Mucosa of descending colon (tissue), 3 donors: Measurements from ENCODE around the gene ATN1. TPM values are rescaled to one million over a fixed set of nuclear protein-coding genes. Genes with fewer than 3 reads are reported as not detected.

ENCODE experiments used
- ATAC-seq: fragments of 200-7000 bp; cut with Tn5 transposase; one replicate; pipeline ENCODE4 v1.9.1; 2020; ENCODE audit warnings: mild to moderate bottlenecking, moderate library complexity
- DNase-seq, 3 donors: peaks; one replicate each; pipeline ENCODE4 v3.0.0-alpha.2; 2020
- H3K36me3 ChIP-seq: fragments of 200-600 bp; one replicate; pipeline ENCODE4 v1.8.0; 2021; ENCODE audit warnings: low read depth, mild to moderate bottlenecking
- H3K4me1 ChIP-seq: fragments of 200-600 bp; one replicate; pipeline ENCODE4 v1.8.0; 2021; ENCODE audit warnings: low read depth, mild to moderate bottlenecking
- H3K4me3 ChIP-seq: fragments of 200-600 bp; one replicate; pipeline ENCODE4 v1.8.0; 2021; ENCODE audit warnings: mild to moderate bottlenecking
- H3K9me3 ChIP-seq: fragments of 200-600 bp; one replicate; pipeline ENCODE4 v1.8.0; 2021; ENCODE audit warnings: mild to moderate bottlenecking
- CTCF ChIP-seq: fragments of 200-600 bp; IDR thresholded peaks from one replicate; pipeline ENCODE4 v1.8.0; 2022; ENCODE audit warnings: antibody characterized with exemption, mild to moderate bottlenecking
- intact Hi-C, 2 donors: fragments of 100-400 bp; cut with DNase I in 1 of 2; cut with micrococcal nuclease in 1 of 2; formaldehyde crosslinking; loops; one replicate each; pipeline versions ENCODE4 v1.11.0 to v1.11.1; 2022; cut with DNase I, micrococcal nuclease
- total RNA-seq, 3 donors: library from RNA; stranded (reverse); fragmentation: NEBNext Ultra II Directional in 2 of 3; extraction: Animal tissue kit (Norgen Biotek cat#: 25700) in 2 of 3; gene quantifications; one replicate each; pipeline versions ENCODE4 v1.2.1 to v1.2.4, GENCODE V29; 2021 to 2023
- donor health status: DM: no; HTN: no; CAD: no; lungs with moderate emphysema.
- donor health status: DM: no; HTN: no; CAD: no.
- donor health status: DM: no; HTN: yes; CAD: no.

The ATN1 gene
- total RNA-seq, 3 donors from 2014 or later: 68.5 to 208 (median 82.4) TPM

DNA sequence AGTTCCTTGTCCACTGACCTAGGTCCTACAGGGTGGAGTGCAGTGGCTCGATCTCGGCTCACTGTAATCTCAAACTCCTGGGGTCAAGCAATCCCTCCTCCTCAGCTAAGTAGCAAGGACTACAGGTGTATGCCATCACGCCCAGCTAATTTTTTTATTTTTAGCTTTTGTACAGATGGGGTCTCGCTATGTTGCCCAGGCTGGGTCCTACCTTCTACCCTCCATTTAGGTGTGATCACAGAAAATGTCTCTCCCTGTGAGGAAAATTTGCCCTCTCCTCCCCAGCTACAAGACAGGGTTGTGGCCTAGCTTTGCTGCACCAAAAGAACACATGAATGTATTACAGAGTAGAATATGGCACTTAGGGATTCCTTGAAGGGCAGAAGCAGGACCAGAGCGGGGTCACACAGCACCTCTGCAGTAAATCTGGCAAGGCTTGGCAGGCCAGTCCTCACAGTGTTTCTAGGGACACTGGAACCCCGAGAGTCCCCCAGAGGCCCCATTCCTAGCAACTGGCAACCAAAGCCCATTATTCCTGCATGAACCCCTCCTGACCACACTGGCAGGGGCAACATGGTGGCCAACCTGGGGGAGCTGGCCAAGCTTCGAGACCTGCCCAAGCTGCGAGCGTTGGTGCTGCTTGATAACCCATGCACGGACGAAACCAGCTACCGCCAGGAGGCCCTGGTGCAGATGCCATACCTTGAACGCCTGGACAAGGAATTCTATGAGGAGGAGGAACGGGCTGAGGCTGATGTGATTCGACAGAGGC is 15.4 kb upstream of the ATN1 start:
- ATAC-seq: no peak
- peak in 1 of 3 donors; percentile 36 for DNase-seq
- no peak for TF ChIP-seq CTCF
- no peak overlapping the region for H3K4me3 ChIP-seq
- peaks cover 16% of the 10 kb centered on the region for H3K4me1 ChIP-seq
- H3K9me3 ChIP-seq: no peaks in the 10 kb centered on the region
- H3K36me3 ChIP-seq: no peaks in the 10 kb centered on the region
- intact Hi-C loops: loop anchor here in 1 of 2 donors (10.0 kb wide), 1 partner anchor 182 kb away; the partner anchor contains the start of gene C1R

DNA sequence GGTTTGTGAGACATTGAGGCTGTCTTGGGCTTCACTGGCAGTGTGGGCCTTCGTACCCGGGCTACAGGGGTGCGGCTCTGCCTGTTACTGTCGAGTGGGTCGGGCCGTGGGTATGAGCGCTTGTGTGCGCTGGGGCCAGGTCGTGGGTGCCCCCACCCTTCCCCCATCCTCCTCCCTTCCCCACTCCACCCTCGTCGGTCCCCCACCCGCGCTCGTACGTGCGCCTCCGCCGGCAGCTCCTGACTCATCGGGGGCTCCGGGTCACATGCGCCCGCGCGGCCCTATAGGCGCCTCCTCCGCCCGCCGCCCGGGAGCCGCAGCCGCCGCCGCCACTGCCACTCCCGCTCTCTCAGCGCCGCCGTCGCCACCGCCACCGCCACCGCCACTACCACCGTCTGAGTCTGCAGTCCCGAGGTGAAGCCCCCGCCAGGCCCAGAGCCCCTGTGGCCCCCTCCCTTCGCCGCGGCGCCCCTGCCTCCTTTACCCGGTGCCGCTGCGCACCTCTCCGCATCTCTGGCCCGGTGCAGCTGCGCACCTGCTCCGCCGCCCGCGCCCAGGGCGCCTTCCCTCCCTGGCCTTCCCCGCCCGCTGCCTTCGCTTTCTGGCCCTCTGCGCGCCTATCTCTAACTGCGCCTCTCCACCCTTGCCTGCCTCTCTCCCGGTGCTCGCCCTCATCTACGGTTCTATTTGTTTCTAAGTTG is 13.4 kb upstream of the ATN1 start, which contains the start of gene ENO2:
Gene ENO2 (plus strand): TSS at position 335 of the 701 bp plus-strand sequence. CDS start 1,253 bp downstream, outside the sequence.
- H3K36me3 ChIP-seq: no peaks in the 10 kb centered on the region
- H3K9me3 ChIP-seq: no peaks in the 10 kb centered on the region
- DNase-seq (peak; percentile 63 to 87 (median 78)), ATAC-seq (peak; percentile 89)
- intact Hi-C loops: loop anchor here in 1 of 2 donors (10.0 kb wide), 1 partner anchor 180 kb away; the partner anchor contains the start of gene C1R
- peaks cover 16% of the 10 kb centered on the region for H3K4me1 ChIP-seq
- peak within 1 kb of the TSS; percentile 19 for H3K4me3 ChIP-seq
- TF ChIP-seq CTCF: no peak

DNA sequence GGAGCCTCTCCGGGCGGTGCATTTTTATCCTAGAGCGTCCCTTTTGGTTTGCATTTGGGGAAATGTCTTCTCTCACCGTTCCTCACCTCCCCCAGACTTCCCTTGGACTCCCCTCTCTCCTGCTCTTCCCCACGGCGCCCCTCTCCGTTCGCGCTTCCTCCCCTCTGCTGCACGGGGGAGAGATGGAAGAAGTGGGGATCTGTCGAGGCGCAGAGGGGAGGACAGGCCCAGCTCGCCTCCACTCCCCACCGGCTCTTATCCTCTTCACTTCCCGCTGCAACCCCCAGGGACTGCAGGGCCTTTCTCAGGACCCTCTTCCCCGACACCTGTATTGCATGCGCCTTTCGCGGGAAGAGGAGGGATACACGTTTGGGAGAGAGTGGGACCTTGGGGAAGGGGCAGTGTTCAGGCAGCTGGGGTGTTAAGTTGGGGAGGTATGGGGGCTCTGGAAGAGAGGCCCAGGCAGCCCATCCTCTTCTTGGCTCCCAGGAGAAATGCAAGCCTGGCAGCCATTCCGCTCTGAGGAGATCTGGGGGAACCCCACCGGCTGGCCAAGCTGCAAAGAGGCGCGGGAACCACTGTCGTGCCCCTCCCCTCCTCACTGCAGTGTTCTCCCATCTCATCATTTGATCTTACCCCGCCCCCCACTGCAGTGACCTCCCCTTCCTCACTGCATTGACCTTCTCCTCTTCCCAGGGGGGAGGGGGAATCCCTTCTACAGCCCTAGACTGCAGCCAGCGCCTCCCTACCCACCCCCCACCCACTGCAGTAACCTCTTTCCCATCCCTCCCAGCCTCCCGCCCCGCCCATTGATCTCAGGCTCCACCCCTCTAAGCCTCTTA is 12.6 kb upstream of the ATN1 start:
- Histone ChIP-seq H3K36me3 (no peaks in the 10 kb centered on the region), H3K4me3 (peak overlapping the region; percentile 19), H3K9me3 (no peaks in the 10 kb centered on the region), H3K4me1 (peaks cover 16% of the 10 kb centered on the region)
- ATAC-seq: peak; percentile 2
- intact Hi-C loops: loop anchor here in 1 of 2 donors (10.0 kb wide), 1 partner anchor 180 kb away; the partner anchor contains the start of gene C1R
- peak in 1 of 3 donors; percentile 56 for DNase-seq
- TF ChIP-seq CTCF: no peak

DNA sequence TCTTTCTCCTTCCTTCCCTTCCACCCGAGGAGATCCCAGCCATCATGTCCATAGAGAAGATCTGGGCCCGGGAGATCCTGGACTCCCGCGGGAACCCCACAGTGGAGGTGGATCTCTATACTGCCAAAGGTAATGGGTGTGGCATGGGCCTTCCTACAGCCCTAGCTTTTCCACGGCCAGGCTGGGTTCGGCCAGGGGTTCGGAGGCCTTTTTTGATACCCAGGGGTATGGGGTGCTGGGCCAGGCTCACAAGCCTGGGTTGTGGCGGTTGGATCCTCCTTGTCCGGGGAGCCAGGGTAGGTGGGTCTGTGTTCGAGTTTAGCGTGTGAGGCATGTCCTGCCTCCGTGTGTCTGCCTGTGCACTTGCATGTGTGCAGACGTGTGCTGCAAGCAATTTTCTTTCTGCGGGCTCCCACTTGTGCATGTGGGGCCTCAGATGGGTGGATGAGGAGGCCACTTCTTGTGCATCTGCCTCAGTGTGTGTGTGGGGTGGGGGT is 11.9 kb upstream of the ATN1 start:
- intact Hi-C loops: loop anchor here in 1 of 2 donors (10.0 kb wide), 1 partner anchor 179 kb away; the partner anchor contains the start of gene C1R
- Histone ChIP-seq H3K4me3 (no peak overlapping the region), H3K36me3 (no peaks in the 10 kb centered on the region), H3K9me3 (no peaks in the 10 kb centered on the region), H3K4me1 (peaks cover 16% of the 10 kb centered on the region)
- no peak for TF ChIP-seq CTCF
- peak in 1 of 3 donors; percentile 52 for DNase-seq
- ATAC-seq: no peak
